NCI-H2196 treated with DMSO at 0.1 percent for 48 hours (cell line): ENCODE results near the gene PTPRF.

Experiments
- DNase-seq: peaks from one replicate; lab custom pipeline; 2025; ENCODE audit not compliant: unreplicated experiment; lab: John Stamatoyannopoulos, UW

PTPRF gene

DNA sequence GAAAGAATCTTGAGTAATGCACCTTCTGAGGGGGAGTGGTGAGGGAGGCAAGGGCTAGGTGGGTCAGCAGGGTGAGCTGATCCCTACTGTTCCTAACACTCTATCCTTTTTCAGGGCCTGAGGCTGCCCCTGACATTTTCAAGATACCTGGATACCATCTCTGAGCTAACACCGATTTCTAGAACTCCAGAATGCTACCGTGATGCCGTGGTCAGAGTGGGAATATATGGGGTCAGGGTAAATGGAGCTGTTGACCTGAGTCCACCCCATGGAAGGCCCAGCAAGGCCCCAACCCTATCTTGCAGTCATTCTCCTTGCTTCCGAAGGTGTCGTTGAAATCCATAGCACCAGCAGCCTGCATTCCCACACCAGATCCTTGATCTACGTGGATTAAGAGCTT lies 18.0 kb upstream of the PTPRF start:
- no peak for DNase-seq

- DNase-seq = no peak
Observed at GRCh38 chr1:43513471-43514173, 17.1 kb upstream of the PTPRF start.

DNA sequence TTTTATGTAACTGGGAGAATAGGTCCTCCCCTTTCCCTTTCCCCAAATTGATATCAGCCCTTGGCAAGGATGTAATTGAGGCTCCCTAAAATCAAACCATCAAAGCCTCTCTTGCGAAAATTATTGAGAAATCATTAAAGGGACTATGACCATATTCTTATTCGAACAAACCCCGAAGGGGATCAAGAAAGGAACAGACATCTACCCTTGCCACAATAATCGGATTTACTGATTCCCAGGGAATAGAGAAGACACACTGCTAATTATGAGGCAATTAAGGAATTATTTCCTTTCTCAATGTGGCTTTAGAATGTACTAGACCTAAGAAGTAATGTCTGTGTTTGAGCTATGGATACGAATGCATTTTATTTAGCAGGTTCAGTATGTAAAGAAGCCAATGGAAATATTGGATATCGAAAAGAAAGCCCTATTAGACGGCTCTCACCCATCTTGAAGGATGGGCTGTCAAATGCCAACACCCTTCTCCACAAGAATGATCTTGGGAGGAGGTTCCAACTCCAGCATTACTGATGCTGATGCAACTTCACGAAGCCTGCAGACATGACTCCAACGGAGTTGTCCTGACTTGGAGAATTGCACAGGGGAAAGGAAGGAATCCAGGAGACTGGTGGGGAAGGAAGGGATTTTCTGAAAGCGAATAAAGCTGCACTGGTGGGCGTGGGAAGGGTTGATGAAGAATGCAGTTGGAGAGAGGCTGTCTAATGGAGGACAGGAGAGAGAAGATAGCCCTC lies 11.6 kb upstream of the PTPRF start:
- DNase-seq = no peak

- no peak for DNase-seq
Observed at GRCh38 chr1:43520100-43520778, 10.4 kb upstream of the PTPRF start.

GRCh38 chr1:43521078-43521477 lies 9.6 kb upstream of the PTPRF start:
- DNase-seq = no peak

DNA sequence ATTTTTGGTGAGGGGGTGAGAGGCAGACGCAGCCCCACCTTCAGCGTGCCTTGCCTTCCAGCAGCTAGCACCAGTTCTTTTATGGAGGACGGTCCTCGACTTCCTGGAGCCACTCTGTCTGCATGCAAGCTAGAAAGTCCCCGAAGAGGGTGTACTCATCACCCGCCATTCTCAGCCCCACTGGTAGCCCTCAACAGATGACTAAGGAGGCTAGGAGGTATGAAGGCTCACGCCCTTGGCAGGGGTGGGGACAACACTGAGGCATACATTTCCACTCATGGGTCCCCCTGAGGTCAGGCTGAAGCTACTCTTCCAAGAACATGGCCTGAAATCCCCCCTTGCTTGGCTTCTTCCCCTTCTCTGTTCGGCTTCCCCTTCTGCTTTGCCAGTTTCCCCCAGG lies 8.9 kb upstream of the PTPRF start:
- no peak for DNase-seq

DNA sequence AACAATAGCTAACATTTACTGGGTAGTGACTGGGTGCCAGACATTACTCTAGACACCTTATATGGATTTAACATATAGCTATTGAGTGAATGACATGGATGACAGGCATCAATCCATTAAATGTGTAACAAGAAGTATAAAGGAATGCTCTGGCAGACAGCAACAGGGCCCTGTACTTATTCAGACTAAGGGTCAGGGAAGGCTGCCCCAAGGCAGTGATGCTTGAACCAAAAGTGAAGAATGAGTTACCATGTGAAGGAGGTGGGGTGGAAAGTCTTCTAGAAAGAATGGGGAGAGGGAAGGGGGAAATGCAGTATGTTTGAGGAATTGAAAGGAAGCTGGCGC lies 8.3 kb upstream of the PTPRF start:
- DNase-seq = no peak

- peak; percentile 17 for DNase-seq
Observed at GRCh38 chr1:43522776-43523480, 7.8 kb upstream of the PTPRF start.

GRCh38 chr1:43524804-43525203 lies 5.9 kb upstream of the PTPRF start:
- DNase-seq = no peak

DNA sequence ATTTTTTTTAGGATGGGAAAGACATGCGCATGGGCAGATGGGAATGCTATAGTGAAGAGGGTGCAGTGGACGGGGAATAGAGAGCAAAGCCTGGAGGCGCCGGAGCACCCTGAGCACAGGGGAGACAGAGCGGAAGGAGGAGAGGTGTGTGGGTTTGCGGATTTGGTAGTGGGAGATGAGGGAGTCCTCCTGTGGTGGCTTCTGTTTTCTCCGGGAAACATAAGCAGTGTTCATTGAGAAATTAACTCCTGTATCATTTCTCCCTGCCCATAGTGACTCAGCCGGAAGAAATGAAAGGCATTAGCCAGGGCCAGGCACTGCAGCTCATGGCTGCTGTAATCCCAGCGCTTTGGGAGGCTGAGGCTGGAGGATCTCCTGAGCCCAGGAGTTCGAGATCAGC lies 4.7 kb upstream of the PTPRF start:
- DNase-seq = no peak

DNA sequence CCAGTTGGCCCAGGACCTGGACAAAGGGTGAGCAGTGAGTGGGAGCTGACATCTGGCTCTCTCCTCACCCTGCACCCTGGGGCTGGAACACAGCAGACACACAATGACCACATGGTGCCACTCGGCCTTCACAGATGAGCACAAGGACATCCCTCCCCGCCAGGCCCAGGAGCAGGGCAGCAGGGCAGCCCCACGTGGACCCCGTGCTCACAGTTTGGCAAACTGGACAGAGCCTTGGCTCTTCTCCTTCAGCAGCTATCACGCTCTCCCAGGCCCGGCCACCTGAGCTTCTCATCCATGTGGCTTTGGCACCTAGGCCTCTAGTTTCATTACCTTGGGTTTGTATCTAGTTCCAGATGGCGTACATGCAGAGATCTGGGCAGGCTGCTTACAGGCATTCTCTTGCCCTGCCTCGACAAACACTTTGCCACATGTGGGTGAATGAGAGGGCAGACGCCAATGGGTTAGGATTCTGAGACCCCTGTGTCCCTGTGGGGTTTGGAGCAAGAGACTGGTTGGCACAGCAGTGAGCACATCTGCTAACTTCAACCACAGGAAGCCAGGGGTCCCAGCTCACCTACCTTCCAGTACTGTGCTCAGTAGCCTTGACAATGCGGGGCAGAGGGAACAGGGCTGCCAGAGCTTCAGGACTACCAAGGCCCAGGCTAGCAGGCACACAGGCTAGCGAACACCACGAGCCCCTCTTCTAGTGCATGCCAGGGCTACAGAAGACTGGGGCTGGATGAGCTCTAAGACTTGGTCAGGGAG lies 3.4 kb upstream of the PTPRF start:
- DNase-seq = no peak

GRCh38 chr1:43529206-43529731 lies 1.4 kb upstream of the PTPRF start:
- peak; percentile 85 for DNase-seq

DNA sequence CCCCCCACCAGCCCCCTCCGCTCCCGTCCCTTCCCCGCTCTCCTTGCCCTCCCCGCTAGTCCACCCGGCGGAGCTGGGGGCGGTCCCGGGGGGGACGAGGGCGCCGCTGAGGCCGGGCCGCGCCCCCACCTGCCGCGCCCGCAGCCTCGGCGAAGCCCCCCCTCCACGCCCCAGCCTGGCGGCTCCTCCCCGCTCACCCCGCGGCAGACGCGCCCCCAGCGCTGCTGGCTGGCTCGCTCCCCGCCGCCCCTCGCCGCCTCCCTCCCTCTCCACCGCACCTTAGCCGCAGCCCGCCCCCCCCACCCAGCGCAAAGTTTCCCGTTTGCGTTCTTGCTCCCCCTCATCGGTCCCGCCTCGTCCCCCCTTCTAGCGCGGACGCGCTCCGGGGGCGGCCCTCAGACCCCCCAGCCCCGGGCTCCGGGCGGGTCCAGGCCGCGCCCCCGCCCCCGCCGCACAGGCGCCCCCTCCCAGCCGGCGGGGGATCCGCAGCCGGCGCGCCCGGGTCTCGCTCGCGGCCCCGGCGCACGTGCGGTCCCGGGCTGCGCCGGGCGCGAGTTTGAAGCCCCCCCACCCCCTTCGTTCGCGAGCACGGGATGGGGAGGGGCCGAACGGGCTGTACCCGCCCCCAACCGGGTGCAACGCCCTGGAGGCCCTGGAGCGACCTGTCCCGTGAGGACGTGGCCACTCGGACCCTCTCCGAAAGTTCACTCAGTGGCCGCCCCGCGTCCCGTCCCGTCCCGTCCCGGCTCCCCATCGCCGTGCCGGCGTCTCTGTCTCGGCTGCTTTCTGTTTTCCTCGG lies 623 bp downstream of the PTPRF start:
- DNase-seq = no peak

DNA sequence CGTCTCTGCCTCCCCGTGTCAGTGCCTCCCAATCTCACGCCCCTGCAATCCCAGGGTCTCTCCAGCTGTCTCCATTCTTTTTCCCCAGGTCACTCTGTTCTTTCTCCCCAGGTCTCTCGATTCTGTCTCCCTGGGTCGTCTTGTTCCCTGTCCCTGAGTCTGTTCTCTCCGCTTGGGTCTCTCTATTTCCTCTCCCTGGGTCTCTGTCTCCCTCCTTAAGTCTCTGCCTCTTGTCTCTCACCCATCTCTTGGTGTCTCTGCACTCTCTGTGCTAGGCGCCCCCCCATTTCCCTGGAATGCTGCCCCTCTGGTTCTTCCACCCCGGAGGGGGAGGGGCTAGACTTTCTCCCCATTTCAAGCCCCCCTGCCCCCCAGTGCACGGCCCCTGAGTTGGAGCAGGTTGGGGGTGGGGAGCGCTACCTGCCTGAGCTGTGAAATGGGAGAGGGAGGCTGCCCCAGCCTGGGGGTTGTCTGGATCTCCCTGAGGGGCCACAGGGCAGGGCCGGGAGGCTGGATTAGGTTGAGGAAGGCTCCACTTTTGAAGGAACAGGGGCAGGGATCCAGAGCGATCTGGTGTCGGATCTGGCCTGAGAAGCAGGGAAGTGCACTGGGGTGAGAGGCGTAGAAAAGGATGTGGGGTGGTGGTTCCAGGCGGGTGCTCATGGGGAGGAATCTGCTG lies 1.4 kb downstream of the PTPRF start:
- DNase-seq = no peak

DNA sequence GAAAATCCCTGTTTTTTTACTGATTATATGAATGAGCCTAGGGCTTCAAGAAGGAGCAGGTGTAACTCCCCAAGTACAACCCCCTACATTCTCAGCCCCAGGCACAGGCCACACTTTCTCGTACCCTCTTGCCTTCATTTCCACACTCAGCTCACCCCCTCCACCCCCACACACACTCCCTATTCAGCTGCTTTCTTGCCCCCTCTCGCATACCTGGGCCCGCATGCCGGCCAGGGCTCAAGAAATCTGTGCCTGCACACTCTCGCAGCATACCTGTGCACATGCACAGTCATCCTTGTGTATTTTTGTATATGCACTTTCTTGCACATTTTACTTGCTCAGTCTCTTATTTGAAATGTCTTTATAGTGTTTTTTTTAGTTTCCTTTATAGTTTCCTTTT lies 2.0 kb downstream of the PTPRF start:
- no peak for DNase-seq

GRCh38 chr1:43533584-43533983 lies 2.9 kb downstream of the PTPRF start:
- no peak for DNase-seq

DNA sequence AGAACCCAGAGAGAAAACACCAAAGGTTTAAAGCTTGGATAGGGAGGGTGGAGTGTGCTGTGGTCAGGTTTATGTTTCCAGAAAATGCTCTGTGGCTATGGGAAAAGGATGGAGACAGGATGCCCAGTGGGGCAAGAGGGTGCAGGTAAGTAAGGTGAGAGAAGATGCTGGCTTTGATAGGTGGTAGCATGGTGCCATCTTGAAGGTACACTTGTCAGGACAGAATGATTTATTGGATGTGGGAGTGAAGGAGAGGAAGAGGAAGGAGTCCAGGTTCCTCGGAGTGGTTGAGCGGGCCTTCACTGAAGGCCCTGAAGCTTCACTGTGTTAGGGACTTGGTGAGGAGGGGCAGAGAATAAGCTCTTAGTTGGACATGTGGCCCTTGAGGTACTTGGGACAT lies 3.6 kb downstream of the PTPRF start:
- DNase-seq = no peak

GRCh38 chr1:43536196-43536863 lies 5.6 kb downstream of the PTPRF start:
- DNase-seq = no peak

- no peak for DNase-seq
Observed at GRCh38 chr1:43536864-43537358, 6.2 kb downstream of the PTPRF start.
